B cell (primary cell): Measurements from ENCODE around the gene CCDC7. TPM values are rescaled to one million over a fixed set of nuclear protein-coding genes. Genes with fewer than 3 reads are reported as not detected.
"Not testable (repeated sequence)": the region's sequence is repeated elsewhere in the genome, so short reads cannot be mapped to it uniquely, and the experiment has no call there.

Source experiments
- ATAC-seq: fragments of 200-7000 bp; cut with Tn5 transposase; one replicate; pipeline ENCODE4 v1.10.0; 2021; ENCODE audit warnings: low read depth, mild to moderate bottlenecking, moderate number of reproducible peaks, moderate library complexity
- CTCF ChIA-PET: fragments of 350-600 bp; sonication (Branson Sonifier 250); formaldehyde crosslinking; loops from one replicate; lab custom pipeline; 2021; ENCODE audit warnings: antibody characterized with exemption, inconsistent platforms; lab: Charles Lee
- POLR2A ChIA-PET: fragments of 350-600 bp; sonication (Branson Sonifier 250); formaldehyde crosslinking; loops from one replicate; lab custom pipeline; 2021; ENCODE audit warnings: antibody characterized with exemption; lab: Charles Lee
- DNase-seq: peaks from one replicate; pipeline ENCODE4 v3.0.0; 2013
- H2AFZ ChIP-seq: 2 replicates; pipeline ENCODE4 v1.6.1; 2012; ENCODE audit warnings: mild to moderate bottlenecking, low read depth, low read length; ENCODE audit not compliant: insufficient read depth, poor library complexity, severe bottlenecking
- H3K27ac ChIP-seq, 2 donors: 1 replicate in 1 of 2; 2 replicates in 1 of 2; pipeline ENCODE4 v1.5.1; 2012 to 2013; ENCODE audit warnings: low read length in 2 of 2, mild to moderate bottlenecking in 2 of 2, moderate library complexity in 1 of 2
- H3K27me3 ChIP-seq, 4 experiments: fragments of 200-600 bp in 1 of 4; sonication (generic) in 1 of 4; replicated peaks in 1 of 4; 1 replicate in 2 of 4; 2 replicates in 2 of 4; pipeline versions ENCODE4 v1.6.1 to v1.7.0; 2013 to 2016; ENCODE audit warnings: low read length in 3 of 4, mild to moderate bottlenecking in 2 of 4, mixed read lengths in 1 of 4, moderate library complexity in 1 of 4; ENCODE audit not compliant: insufficient read depth in 4 of 4, control insufficient read depth in 3 of 4; ENCODE audit errors: control extremely low read depth in 1 of 4
- H3K36me3 ChIP-seq, 2 experiments: replicated peaks in 1 of 2; 1 replicate in 1 of 2; 2 replicates in 1 of 2; pipeline versions ENCODE4 v1.6.1 to v1.7.1; 2013; ENCODE audit warnings: low read length in 1 of 2; ENCODE audit not compliant: insufficient read depth in 2 of 2, control insufficient read depth in 1 of 2; ENCODE audit errors: control extremely low read depth in 1 of 2, extremely low read depth in 1 of 2
- H3K4me1 ChIP-seq, 2 donors: fragments of 200-600 bp in 1 of 2; sonication (generic) in 1 of 2; 1 replicate in 1 of 2; 2 replicates in 1 of 2; pipeline versions ENCODE4 v1.5.1 to v1.6.1; 2013 to 2017; ENCODE audit warnings: low read length in 2 of 2; ENCODE audit not compliant: control insufficient read depth in 2 of 2, insufficient read depth in 2 of 2
- H3K4me2 ChIP-seq: replicated peaks from 2 replicates; pipeline ENCODE3; 2012; ENCODE audit warnings: mild to moderate bottlenecking, low read depth, low read length; ENCODE audit not compliant: poor library complexity, severe bottlenecking
- H3K4me3 ChIP-seq, 5 experiments: fragments of 200-600 bp in 1 of 5; sonication (generic) in 1 of 5; 1 replicate in 3 of 5; 2 replicates in 2 of 5; pipeline versions ENCODE4 v1.5.1 to v1.7.0; 2011 to 2016; ENCODE audit warnings: low read length in 4 of 5, mild to moderate bottlenecking in 4 of 5, low read depth in 2 of 5, control low read depth in 1 of 5, moderate library complexity in 1 of 5; ENCODE audit not compliant: insufficient read depth in 1 of 5; ENCODE audit errors: control extremely low read depth in 1 of 5, extremely low read depth in 1 of 5
- H3K79me2 ChIP-seq: fragments of 200-600 bp; sonication (generic); one replicate; pipeline ENCODE4 v1.6.0; 2016; ENCODE audit warnings: low read length; ENCODE audit not compliant: control insufficient read depth, insufficient read depth
- H3K9ac ChIP-seq: fragments of 200-600 bp; sonication (generic); 2 replicates; pipeline ENCODE4 v1.6.1; 2017; ENCODE audit warnings: mild to moderate bottlenecking, low read length, moderate library complexity
- H3K9me3 ChIP-seq, 3 donors: one replicate each; pipeline versions ENCODE4 v1.6.1 to v1.7.1; 2013; ENCODE audit warnings: low read length in 2 of 3; ENCODE audit not compliant: control insufficient read depth in 2 of 3, insufficient read depth in 1 of 3; ENCODE audit errors: control extremely low read depth in 1 of 3
- H4K20me1 ChIP-seq: 2 replicates; pipeline ENCODE4 v1.6.0; 2012; ENCODE audit warnings: mild to moderate bottlenecking, low read length; ENCODE audit not compliant: insufficient read depth, control insufficient read depth, poor library complexity, severe bottlenecking
- H3K27ac Mint-ChIP-seq: one replicate; pipeline ENCODE4 v1.8.0; 2021; ENCODE audit warnings: mixed read lengths
- H3K27me3 Mint-ChIP-seq: one replicate; pipeline ENCODE4 v1.8.0; 2021; ENCODE audit warnings: mixed read lengths
- H3K4me1 Mint-ChIP-seq: one replicate; pipeline ENCODE4 v1.8.0; 2021; ENCODE audit warnings: mixed read lengths
- H3K4me3 Mint-ChIP-seq: one replicate; pipeline ENCODE4 v1.8.0; 2021; ENCODE audit warnings: mixed read lengths
- H3K9me3 Mint-ChIP-seq: one replicate; pipeline ENCODE4 v1.8.0; 2022; ENCODE audit warnings: mixed read lengths; ENCODE audit not compliant: insufficient read depth
- EZH2 ChIP-seq: IDR thresholded peaks from 2 replicates; pipeline ENCODE4 v1.6.1; 2012; ENCODE audit warnings: borderline replicate concordance, low read depth, mild to moderate bottlenecking, moderate library complexity, low read length; ENCODE audit not compliant: insufficient read depth, poor library complexity, severe bottlenecking
- WGBS: methylation state at CpG from one replicate; pipeline ENCODE4 v1.1.5; 2013; ENCODE audit warnings: missing lambda C conversion rate; ENCODE audit not compliant: insufficient coverage; 5-methylcytosine and 5-hydroxymethylcytosine counted together
- intact Hi-C: fragments of 100-400 bp; cut with micrococcal nuclease; formaldehyde crosslinking; loops from one replicate; pipeline ENCODE4 v1.10.0; 2022
- polyA plus RNA-seq: library from polyadenylated mRNA; depleted of rRNA; stranded (reverse); fragments of >200 nt; gene quantifications from 2 replicates; pipeline ENCODE4 v1.2.3, GENCODE V29; 2012
- total RNA-seq, 2 donors: library from RNA; stranded (reverse); fragments of 120-200 nt in 1 of 2; gene quantifications; 1 replicate in 1 of 2; 2 replicates in 1 of 2; pipeline versions ENCODE4 v1.2.3 to v1.2.4, GENCODE V29; 2013 to 2022
- TF ChIP-seq, protein P1 (sequence below): fragments of 200-600 bp; IDR thresholded peaks from one replicate; pipeline ENCODE4 v1.8.0; 2022; ENCODE audit warnings: antibody characterized with exemption, mild to moderate bottlenecking

CCDC7 gene
- total and polyA plus RNA-seq, 2 donors (not counting 1 experiment from before 2014, with no cell fraction given): 2.6 to 26.6 TPM

DNA sequence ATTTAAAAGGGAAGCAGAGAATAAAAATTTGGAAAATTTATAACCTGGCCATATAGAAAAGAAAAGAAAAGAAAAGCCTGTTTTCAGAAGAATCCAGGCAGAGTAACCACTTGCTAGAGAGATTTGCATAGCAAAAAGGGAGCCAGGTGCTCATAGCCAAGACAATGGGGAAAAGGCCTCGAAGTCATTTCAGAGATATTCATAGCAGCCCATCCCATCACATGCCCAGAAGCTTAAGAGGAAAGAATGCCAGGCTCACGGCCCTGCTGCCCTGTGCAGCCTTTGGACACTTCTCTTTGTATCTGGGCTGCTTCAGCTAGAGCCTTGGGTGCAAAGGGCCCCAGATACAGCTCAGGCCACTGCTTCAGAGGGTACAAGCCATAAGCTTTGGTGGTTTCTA is 159.8 kb downstream of the CCDC7 start:
- Histone ChIP-seq H3K4me3 (no peak overlapping the region), H3K9ac (no peak overlapping the region), H3K36me3 (peaks cover 0 to 2% of the 10 kb centered on the region in 2 experiments), H4K20me1 (no peaks in the 10 kb centered on the region), H3K4me2 (no peak overlapping the region), H3K79me2 (no peaks in the 10 kb centered on the region), H3K27me3 (no peaks in the 10 kb centered on the region), H3K4me1 (no peaks in the 10 kb centered on the region), H3K9me3 (peaks cover 0 to 20% (median 9%) of the 10 kb centered on the region in 3 donors), H3K27ac (no peak overlapping the region), H2AFZ (no peak overlapping the region)
- H3K27me3 Mint-ChIP-seq: no peaks in the 10 kb centered on the region
- TF ChIP-seq, protein P1, sequence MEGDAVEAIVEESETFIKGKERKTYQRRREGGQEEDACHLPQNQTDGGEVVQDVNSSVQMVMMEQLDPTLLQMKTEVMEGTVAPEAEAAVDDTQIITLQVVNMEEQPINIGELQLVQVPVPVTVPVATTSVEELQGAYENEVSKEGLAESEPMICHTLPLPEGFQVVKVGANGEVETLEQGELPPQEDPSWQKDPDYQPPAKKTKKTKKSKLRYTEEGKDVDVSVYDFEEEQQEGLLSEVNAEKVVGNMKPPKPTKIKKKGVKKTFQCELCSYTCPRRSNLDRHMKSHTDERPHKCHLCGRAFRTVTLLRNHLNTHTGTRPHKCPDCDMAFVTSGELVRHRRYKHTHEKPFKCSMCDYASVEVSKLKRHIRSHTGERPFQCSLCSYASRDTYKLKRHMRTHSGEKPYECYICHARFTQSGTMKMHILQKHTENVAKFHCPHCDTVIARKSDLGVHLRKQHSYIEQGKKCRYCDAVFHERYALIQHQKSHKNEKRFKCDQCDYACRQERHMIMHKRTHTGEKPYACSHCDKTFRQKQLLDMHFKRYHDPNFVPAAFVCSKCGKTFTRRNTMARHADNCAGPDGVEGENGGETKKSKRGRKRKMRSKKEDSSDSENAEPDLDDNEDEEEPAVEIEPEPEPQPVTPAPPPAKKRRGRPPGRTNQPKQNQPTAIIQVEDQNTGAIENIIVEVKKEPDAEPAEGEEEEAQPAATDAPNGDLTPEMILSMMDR: no peak
- TF ChIP-seq EZH2: no peak
- DNase-seq (no peak), ATAC-seq (no peak)
- intact Hi-C loops: no loop called here
- H3K4me1 Mint-ChIP-seq: no peaks in the 10 kb centered on the region
- ChIA-PET CTCF (no interaction called here), POLR2A (no interaction called here)
- no peak overlapping the region for H3K4me3 Mint-ChIP-seq
- H3K9me3 Mint-ChIP-seq: peaks cover 12% of the 10 kb centered on the region
- no peak overlapping the region for H3K27ac Mint-ChIP-seq
- 83% methylated on average over 2 of the region's 2 CpGs for WGBS

DNA sequence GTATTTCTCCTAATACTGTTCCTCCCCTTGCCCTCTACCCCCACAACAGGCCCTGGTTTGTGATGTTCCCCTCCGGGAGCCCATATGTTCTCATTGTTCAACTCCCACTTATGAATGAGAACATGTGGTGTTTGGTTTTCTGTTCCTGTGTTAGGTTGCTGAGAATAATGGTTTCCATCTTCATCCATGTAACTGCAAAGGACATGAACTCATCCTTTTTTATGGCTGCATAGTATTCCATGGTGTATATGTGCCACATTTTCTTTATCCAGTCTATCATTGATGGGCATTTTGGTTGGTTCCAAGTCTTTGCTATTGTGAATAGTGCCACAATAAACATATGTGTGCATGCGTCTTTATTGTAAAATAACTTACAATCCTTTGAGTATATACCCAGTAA is 164.6 kb downstream of the CCDC7 start:
- H3K4me3 ChIP-seq, DNase-seq, H3K79me2 ChIP-seq, H3K9ac ChIP-seq, H3K27me3 ChIP-seq, H3K9me3 ChIP-seq, H2AFZ ChIP-seq, intact Hi-C loops, H3K4me1 Mint-ChIP-seq, H3K4me1 ChIP-seq, ATAC-seq, CTCF ChIA-PET, H3K4me3 Mint-ChIP-seq, POLR2A ChIA-PET, H3K36me3 ChIP-seq, H3K4me2 ChIP-seq, H3K27ac Mint-ChIP-seq, H4K20me1 ChIP-seq, H3K27ac ChIP-seq, H3K27me3 Mint-ChIP-seq: not testable (repeated sequence)
- WGBS: no CpG with 5 or more reads among the region's 2 CpGs
- H3K9me3 Mint-ChIP-seq: peaks cover 15% of the 10 kb centered on the region
